ENCODE results near the gene POLR3F.

DNA sequence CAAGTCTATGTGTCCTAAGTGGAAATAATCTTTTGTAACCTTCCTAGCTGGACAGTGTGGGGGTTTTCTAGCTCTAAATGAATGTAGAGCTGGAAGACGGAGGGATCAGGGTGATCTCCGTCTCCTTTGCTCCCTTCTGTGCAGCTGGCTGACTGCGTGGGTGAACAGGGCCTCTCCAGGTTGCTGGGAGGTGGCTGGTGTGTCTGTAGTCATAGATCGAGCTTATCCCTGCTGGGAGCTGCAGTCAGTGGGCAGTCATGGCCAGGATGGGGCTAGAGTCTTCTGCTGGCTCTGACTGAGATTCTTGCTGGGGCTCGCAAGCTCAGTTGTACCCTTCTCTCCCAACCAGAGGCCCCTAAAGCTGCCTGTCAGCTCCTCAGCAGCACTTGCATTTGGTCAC lies 46.9 kb downstream of the POLR3F start:
- TF ChIP-seq, protein P1, sequence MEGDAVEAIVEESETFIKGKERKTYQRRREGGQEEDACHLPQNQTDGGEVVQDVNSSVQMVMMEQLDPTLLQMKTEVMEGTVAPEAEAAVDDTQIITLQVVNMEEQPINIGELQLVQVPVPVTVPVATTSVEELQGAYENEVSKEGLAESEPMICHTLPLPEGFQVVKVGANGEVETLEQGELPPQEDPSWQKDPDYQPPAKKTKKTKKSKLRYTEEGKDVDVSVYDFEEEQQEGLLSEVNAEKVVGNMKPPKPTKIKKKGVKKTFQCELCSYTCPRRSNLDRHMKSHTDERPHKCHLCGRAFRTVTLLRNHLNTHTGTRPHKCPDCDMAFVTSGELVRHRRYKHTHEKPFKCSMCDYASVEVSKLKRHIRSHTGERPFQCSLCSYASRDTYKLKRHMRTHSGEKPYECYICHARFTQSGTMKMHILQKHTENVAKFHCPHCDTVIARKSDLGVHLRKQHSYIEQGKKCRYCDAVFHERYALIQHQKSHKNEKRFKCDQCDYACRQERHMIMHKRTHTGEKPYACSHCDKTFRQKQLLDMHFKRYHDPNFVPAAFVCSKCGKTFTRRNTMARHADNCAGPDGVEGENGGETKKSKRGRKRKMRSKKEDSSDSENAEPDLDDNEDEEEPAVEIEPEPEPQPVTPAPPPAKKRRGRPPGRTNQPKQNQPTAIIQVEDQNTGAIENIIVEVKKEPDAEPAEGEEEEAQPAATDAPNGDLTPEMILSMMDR (IDR thresholded peaks at IDR 0.05) = no peak
- no peak for TF ChIP-seq EZH2 (IDR thresholded peaks at IDR 0.05; ENCODE audit: borderline replicate concordance, insufficient read depth, low read depth, low read length, poor library complexity, severe bottlenecking)

Data from B cell (primary cell).